GM12801 (cell line): ENCODE results near the gene JDP2.

Experiments
- TF ChIP-seq, protein P1 (sequence below): IDR thresholded peaks from one replicate; pipeline ENCODE4 v1.5.1; 2011; ENCODE audit warnings: control low read depth; ENCODE audit not compliant: insufficient read length; ENCODE audit errors: extremely low read depth

The JDP2 gene

DNA sequence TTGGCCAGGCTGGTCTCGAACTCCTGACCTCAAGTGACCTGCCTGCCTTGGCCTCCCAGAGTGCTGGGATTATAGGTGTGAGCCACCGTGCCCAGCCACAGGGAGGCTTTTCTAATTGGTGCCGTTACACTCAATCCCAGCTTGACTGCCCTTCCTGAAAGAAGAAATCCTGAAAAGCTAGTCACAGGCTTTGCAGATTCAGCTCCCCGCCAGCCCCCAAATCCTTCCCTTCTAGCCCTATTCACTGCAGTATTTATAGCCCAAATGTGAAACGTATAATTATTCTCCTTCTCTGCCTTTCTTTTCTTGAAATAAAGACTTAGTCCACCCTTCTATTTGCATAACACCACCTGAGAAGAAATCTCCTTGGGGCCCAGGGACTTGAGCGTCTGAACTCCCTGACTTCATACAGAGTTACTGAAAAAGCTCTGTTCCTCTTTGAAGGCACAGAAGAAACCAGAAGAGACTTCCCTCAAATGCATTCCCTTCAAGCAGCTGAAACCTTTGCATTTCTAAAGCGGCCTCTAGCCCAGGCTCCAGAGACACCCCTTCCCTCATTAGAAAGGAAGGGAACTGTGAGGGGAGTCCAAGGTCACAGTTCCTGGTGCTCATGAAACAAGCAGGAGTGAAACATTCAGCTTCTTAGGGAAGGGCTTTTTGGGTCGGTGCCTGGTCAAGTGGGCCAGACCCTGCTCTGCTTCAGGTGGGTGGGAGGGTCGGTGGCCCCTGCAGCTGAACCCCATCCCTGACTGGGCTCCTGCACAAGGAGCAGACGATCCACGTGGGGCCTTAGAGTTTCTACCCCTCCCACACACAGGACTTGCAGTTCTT, 52.2 kb downstream of the JDP2 start:
- TF ChIP-seq, protein P1, sequence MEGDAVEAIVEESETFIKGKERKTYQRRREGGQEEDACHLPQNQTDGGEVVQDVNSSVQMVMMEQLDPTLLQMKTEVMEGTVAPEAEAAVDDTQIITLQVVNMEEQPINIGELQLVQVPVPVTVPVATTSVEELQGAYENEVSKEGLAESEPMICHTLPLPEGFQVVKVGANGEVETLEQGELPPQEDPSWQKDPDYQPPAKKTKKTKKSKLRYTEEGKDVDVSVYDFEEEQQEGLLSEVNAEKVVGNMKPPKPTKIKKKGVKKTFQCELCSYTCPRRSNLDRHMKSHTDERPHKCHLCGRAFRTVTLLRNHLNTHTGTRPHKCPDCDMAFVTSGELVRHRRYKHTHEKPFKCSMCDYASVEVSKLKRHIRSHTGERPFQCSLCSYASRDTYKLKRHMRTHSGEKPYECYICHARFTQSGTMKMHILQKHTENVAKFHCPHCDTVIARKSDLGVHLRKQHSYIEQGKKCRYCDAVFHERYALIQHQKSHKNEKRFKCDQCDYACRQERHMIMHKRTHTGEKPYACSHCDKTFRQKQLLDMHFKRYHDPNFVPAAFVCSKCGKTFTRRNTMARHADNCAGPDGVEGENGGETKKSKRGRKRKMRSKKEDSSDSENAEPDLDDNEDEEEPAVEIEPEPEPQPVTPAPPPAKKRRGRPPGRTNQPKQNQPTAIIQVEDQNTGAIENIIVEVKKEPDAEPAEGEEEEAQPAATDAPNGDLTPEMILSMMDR: no peak

DNA sequence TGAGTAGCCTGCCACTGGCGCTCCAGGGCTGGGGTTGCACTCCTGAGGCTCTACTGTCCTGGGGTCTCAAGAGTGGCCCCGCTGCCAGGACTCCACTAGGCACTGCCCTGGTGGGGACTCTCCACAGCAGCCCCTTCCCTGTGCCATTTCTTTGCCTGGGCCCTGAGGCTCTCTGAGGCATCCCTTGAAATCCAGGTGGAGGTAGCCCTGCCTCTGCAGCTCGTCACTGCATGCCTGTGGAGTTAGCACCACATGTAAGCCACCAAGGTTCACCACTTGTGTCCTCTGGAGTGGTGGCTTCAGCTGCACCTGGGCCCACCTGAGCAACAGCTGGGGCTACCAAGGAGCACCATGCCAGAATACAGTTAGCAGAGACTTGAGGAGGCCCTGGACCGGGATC, 54.5 kb downstream of the JDP2 start:
- TF ChIP-seq, protein P1: no peak

DNA sequence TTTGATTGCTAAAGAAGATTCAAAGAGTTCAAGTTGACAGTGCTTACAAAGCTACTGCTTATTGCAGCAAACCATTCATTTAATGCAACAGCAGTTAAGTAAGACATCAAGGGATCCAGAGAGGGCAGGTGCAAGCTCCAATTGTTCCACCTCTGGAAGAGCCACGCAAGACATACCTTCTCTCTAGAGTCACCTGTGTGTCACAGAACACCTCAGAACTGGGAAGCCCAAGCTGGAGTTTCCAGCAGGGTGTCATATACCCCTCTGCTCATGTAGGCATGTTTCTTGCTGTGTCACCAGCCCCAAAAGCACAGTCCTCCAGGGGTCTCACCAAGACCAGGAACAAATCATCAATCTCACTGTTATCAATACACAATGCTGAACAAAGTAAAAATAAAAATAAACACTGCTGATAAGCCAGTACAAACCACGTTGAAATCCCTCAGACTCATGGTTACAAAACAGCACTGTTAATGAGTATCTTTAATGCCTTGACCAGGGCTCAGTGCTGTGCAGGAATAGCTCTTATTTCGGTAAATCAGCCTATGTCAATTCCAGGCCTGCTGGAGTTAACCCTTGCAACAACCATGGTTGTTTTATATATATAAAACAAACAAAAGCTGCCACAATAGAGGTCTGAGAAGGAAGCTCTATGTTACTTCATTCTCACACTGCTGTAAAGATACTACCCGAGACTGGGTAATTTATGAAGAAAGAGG, 57.0 kb downstream of the JDP2 start:
- TF ChIP-seq, protein P1: no peak

DNA sequence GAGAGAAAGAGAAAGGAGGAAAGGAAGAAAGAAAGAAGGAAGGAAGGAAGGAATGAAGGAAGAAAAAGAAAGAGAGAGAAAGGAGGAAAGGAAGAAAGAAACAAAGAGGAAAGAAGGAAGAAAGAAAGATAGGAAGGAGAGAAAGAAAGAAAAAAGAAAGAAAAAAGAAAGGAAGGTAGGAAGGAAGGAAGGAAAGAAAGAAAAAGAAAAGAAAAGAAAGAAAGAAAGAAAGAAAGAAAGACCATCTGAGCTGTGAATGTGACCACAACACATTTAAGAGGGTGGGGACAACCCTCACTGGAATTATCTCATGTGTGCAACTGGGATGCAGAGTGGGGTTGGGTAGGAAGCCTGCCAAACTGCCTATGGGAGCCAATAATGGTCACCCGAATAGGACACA, 58.5 kb downstream of the JDP2 start:
- TF ChIP-seq, protein P1: no peak

DNA sequence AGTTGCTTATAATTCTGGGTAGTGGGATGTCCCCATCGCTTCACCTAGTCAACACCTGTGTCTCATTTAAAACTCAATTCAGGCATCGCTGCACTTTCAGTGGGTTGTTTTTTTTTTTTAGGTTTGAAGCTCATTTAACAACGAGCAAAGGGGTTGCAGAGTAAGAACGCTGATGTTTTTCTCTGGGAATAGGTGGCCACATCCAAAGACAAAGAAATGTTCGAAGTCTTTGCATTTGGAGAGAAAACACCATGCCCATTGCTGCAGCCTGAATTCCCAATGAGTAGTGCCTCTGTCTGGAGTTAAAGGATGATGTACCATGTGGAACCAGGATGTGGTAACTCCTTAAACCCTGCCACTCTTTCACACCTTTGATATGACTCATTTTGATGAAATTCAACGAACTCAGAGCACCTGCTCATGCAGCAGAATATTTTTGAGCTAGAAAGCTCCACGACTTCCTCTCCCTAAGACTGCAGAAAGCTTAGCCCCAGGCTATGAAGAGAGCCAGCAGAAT, 59.4 kb downstream of the JDP2 start:
- TF ChIP-seq, protein P1: no peak

DNA sequence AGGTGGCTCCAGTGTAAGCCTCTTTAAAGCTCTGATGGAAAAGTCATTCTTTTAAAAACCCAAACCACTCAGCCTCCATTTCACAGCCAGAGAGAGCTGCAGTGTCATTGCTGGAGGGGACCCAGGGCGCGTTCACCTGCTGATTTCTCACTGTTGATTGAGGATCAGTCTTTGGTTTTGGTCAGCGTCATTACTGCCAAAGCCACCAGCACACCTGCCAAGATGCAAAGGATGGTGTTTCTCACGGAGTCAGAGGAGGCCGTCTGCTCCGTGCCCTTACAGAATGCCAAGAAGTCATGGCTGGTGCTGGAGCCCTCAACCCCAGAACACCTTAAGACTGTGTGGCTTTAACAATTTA, 61.6 kb downstream of the JDP2 start:
- TF ChIP-seq, protein P1: no peak

DNA sequence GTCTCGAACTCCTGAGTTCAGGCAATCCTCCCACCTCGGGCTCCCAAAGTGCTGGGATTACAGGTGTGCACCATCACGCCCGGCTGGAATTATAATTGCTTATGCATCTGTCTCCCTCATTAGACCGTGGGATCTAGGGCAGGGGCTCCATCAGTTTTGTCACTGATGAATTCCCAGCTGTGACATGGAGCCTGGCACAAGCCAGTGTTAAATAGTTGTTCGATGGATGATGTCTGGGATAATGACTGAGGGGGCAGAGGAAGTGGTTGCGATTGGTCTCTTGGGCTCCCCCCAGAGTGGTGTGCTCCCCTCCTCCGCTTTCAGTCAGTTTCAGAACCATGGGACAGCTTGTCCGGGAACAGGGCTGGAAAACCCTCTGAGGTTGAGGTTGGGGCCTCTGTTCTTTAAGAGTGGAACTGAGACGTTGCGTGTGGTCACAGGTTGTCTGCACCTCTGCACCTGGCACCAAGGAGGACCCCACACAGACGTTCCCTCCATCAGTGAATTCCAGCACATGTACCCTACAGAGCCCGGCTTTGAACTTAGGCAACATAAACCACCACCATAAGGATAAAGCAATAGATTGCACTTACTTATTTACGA, 63.7 kb downstream of the JDP2 start:
- TF ChIP-seq, protein P1: no peak
